NT2/D1 (cell line): Measurements from ENCODE around the gene CENPX.

ENCODE experiments used
- DNase-seq: peaks from one replicate; pipeline ENCODE4 v3.0.0-alpha.2; 2011; ENCODE audit warnings: low read depth, low spot score
- H3K27me3 ChIP-seq: 2 replicates; pipeline ENCODE4 v1.6.0; 2011; ENCODE audit warnings: mild to moderate bottlenecking; ENCODE audit not compliant: insufficient read length, insufficient read depth
- H3K36me3 ChIP-seq: 2 replicates; pipeline ENCODE4 v1.6.1; 2011; ENCODE audit warnings: mild to moderate bottlenecking, low read length, mixed read lengths; ENCODE audit not compliant: insufficient read depth, insufficient read length
- H3K4me1 ChIP-seq: 2 replicates; pipeline ENCODE4 v1.5.1; 2011; ENCODE audit not compliant: insufficient read depth, insufficient read length
- H3K4me3 ChIP-seq: 2 replicates; pipeline ENCODE4 v1.5.1; 2011; ENCODE audit warnings: low read depth; ENCODE audit not compliant: insufficient read length
- H3K9ac ChIP-seq: 2 replicates; pipeline ENCODE4 v1.6.0; 2011; ENCODE audit warnings: low read depth; ENCODE audit not compliant: insufficient read length
- H3K9me3 ChIP-seq: 2 replicates; pipeline ENCODE4 v1.5.1; 2011; ENCODE audit warnings: mild to moderate bottlenecking, low read length; ENCODE audit not compliant: insufficient read depth
- SUZ12 ChIP-seq: IDR thresholded peaks from 2 replicates; pipeline ENCODE4 v1.6.1; 2011; ENCODE audit not compliant: insufficient read length, insufficient read depth; ENCODE audit errors: extremely low read depth
- YY1 ChIP-seq: IDR thresholded peaks from 2 replicates; pipeline ENCODE4 v1.6.1; 2011; ENCODE audit not compliant: insufficient read length, insufficient read depth
- ZNF274 ChIP-seq: IDR thresholded peaks from 2 replicates; pipeline ENCODE4 v1.6.1; 2011; ENCODE audit warnings: mild to moderate bottlenecking, low read depth, low read length

The CENPX gene

DNA sequence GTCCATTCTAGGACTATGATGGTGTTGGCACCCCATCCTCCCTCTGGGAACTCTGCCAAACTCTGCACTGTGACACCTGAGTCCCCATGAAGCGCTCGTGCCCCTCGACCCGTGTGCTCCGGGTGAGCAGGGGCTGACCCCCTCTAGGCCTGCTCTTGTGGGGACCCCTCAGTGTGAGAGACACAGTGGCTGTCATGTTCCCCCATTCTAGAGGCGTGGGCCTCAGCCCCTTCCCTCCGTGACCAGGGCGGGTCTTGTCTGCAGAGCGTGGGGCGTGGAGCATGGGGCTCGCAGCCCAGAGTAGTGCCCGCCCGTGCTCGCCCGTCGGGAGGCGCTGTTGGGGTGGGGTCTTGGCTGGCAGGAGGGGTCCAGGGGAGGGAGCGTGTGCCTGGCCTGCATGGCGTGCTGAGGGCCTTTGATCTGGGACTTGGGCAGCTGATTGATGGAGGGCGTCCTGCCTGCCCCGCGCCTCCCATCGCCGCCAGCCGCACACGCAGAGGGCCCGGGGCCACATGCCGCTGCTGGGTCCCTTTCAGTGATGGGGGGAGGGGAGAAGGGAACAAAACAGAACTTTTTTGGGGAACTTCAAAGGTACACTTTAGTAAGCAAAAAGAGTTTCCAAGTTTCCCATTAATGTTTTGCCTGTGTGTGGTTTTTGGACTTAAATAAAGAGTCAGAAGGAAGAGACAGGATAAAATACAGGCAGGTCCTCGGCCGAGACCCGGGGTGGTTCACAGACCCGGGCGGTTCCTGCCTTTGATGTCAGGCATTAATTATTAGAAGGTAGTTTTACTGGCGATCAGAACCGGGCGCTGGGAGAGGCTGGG is 22.5 kb downstream of the CENPX start:
- TF ChIP-seq YY1, result no peak
- peaks cover 41% of the 10 kb centered on the region for H3K4me1 ChIP-seq
- H3K9me3 ChIP-seq, result no peaks in the 10 kb centered on the region
- peaks cover 27% of the 10 kb centered on the region for H3K36me3 ChIP-seq
- H3K9ac ChIP-seq, result no peak overlapping the region
- no peaks in the 10 kb centered on the region for H3K27me3 ChIP-seq
- DNase-seq, result no peak
- H3K4me3 ChIP-seq, result no peak overlapping the region

DNA sequence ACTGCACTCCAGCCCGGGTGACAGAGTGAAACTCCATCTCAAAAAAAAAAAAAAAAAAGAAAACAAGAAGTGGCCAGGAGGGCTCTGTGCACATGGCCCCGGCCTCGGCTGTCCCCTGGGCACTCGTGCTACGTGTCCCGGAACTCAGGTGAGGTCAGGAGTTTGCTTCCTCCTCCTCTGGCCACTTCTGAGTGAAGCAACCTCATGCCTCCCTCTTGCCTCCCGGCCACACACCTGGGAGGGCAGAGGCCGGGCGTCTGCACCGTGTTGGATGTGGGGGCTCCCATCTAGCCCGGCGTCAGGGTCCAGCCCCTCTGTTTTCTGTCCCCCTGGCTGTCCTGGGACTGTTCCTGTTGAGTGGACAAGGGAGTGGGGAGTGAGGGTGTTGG is 23.1 kb downstream of the CENPX start:
- TF ChIP-seq YY1 (no peak), ZNF274 (no peak)

DNA sequence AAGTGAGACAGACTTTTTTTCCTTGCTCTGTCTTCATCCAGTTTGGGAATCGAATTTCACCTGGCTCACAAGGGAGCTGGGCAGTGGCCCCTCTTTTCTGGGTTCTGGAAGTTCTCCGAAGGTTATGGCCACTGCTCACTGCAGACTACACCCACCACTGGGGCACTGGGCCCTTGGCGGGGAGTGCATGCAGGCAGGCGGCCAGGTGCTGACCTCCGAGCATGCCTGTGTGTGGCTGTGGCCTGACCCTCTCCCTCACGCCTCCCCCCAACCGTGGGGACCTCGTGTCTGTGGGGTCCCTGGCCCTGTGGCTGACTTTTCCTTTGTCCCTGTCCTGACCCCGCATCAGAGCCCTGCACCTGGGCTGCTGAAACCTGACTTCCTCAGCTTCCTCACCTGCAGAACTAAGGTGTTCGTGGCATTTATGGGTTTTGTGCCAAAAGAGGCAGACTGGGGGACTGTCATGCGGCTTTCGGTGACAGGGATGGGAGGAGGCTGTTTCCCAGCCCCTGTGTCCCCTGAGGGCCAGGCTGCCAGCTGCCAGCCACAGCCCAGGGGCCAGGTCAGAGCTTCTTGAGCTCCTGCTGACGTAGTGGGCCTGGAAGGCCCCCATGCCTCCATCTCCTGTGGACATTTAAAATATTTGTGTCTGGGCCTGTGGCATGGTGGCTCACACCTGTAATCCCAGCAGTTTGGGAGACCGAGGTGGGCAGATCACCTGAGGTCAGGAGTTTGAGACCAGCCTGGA is 23.8 kb downstream of the CENPX start:
- TF ChIP-seq ZNF274, result no peak
- TF ChIP-seq YY1, result no peak
- TF ChIP-seq SUZ12, result no peak
- H3K27me3 ChIP-seq, result no peaks in the 10 kb centered on the region
- H3K4me1 ChIP-seq, result peaks cover 40% of the 10 kb centered on the region
- peaks cover 32% of the 10 kb centered on the region for H3K36me3 ChIP-seq
- H3K4me3 ChIP-seq, result no peak overlapping the region
- DNase-seq, result no peak
- H3K9ac ChIP-seq, result no peak overlapping the region
- no peaks in the 10 kb centered on the region for H3K9me3 ChIP-seq

More for the DNA sequence above, 23.1 kb downstream of the CENPX start:
- H3K27me3 ChIP-seq, result no peaks in the 10 kb centered on the region
- no peak overlapping the region for H3K4me3 ChIP-seq
- DNase-seq, result no peak
- H3K9me3 ChIP-seq, result no peaks in the 10 kb centered on the region
- H3K9ac ChIP-seq, result no peak overlapping the region
- H3K4me1 ChIP-seq, result peaks cover 40% of the 10 kb centered on the region
- H3K36me3 ChIP-seq, result peaks cover 29% of the 10 kb centered on the region

DNA sequence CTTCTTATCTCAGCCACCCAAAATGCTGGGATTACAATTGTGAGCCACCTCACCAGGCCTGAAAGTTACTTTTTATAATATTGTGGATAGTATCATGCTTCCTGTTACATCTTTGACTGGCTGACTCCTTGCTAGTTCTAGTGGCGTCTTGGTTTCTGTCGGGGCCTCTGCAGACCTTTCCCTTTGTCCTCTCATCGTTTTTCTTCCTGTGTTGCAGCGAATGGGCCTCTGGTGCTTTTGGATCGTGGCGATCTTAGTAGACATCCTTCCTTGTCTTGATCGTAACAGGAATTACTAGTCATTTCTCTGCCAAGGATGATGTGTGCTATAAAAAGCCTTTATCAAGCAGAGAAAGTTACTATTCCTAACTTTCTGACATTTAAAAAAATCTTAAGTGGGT is 24.5 kb downstream of the CENPX start:
- no peaks in the 10 kb centered on the region for H3K27me3 ChIP-seq
- no peak for DNase-seq
- H3K36me3 ChIP-seq, result peaks cover 38% of the 10 kb centered on the region
- TF ChIP-seq SUZ12, result no peak
- TF ChIP-seq ZNF274, result no peak
- TF ChIP-seq YY1, result no peak
- peaks cover 41% of the 10 kb centered on the region for H3K4me1 ChIP-seq
- no peaks in the 10 kb centered on the region for H3K9me3 ChIP-seq
- no peak overlapping the region for H3K9ac ChIP-seq
- H3K4me3 ChIP-seq, result no peak overlapping the region

DNA sequence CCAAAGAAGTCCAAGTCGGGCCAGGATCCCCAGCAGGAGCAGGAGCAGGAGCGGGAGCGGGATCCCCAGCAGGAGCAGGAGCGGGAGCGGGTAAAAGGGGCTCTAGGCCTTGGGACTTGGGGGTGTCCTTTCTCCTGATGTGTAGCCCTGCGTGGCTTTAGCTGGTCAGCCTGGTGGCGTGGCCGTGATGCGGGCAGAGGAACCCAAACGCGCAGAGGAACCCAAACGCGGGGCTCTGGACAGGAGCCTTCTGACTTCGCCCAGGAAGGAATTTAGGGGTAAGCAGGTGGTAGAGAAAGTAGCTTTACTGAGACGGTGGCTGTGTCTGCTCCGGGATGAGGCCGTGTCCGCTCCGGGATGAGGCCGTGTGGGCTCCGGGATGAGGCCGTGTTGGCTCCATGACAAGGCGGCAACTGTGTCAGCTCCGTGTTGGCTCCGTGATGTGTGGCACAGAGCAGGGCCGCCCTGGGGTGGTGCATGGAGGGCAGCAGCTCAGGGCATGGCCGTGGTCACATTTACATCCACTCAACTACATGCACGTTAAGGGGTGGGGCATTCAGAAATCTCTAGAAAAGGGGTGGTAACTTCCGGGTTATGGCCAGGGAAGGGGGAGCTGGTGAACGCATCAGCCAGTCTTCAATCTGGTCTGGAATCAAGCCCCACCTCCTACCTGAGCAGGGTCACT is 25.8 kb downstream of the CENPX start:
- peaks cover 47% of the 10 kb centered on the region for H3K4me1 ChIP-seq
- no peak for TF ChIP-seq YY1
- no peak for TF ChIP-seq SUZ12
- no peak for TF ChIP-seq ZNF274

DNA sequence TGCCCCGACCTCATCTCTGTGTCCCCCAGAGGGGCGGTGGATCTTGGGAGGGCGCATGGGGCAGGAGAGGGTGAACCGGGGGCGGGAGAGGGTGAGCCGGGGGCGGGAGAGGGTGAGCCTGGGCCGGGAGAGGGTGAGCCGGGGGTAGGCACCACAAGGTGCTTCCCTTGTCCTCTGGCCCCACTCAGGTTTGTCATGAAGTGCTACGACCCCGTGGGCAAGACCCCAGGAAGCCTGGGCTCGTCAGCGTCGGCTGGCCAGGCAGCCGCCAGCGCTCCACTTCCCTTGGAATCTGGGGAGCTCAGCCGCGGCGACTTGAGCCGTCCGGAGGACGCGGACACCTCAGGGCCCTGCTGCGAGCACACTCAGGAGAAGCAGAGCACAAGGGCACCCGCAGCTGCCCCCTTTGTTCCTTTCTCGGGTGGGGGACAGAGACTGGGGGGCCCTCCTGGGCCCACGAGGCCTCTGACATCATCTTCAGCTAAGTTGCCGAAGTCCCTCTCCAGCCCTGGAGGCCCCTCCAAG is 26.4 kb downstream of the CENPX start:
- Histone ChIP-seq H3K36me3 (peaks cover 38% of the 10 kb centered on the region), H3K9ac (no peak overlapping the region), H3K27me3 (no peaks in the 10 kb centered on the region), H3K9me3 (no peaks in the 10 kb centered on the region), H3K4me1 (peaks cover 53% of the 10 kb centered on the region), H3K4me3 (no peak overlapping the region)
- no peak for TF ChIP-seq YY1
- TF ChIP-seq ZNF274, result no peak
- no peak for TF ChIP-seq SUZ12
- no peak for DNase-seq

More for the DNA sequence above, 25.8 kb downstream of the CENPX start:
- Histone ChIP-seq H3K36me3 (peaks cover 38% of the 10 kb centered on the region), H3K9ac (no peak overlapping the region), H3K4me3 (no peak overlapping the region), H3K27me3 (no peaks in the 10 kb centered on the region), H3K9me3 (no peaks in the 10 kb centered on the region)
- no peak for DNase-seq
